ENCODE results near the gene ZNF701. TPM values are rescaled to one million over a fixed set of nuclear protein-coding genes. Genes with fewer than 3 reads are reported as not detected.

The ZNF701 gene
- total and polyA plus RNA-seq, 2 of the 8 experiments (the other 6 are each of a cell fraction or from before 2014, with no cell fraction given), result 4.9 to 18.7 TPM

DNA sequence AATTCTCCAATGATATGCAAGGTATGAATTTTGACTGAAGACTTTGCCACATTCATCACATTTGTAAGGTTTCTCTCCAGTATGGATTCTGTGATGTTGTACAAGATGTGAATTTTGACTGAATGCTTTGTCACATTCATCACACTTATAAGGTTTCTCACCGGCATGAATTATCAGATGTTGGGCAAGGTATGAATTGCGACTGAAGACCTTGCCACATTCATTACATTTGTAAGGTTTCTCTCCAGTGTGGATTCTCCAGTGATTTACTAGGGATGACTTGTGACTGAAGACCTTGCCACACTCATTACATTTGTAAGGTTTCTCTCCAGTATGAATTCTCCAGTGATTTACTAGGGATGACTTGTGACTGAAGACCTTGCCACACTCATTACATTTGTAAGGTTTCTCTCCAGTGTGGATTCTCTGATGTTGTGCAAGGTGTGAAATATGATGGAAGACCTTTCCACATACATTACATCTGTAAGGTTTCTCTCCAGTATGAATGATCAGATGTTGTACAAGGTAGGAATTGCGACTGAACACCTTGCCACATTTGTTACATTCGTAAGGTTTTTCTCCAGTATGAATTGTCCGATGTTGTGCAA, 43.3 kb downstream of the ZNF701 start:
- Histone ChIP-seq H4K5ac (ENCODE audit: insufficient read length, low read depth, low read length) (no peak overlapping the region), H3K56ac (replicated peaks; ENCODE audit: insufficient read length, low read depth, low read length) (no peak overlapping the region), H2BK20ac (ENCODE audit: low read length) (no peak overlapping the region), H3K4me2 (ENCODE audit: insufficient read depth in 1 of 2, low read depth in 2 of 2, low read length in 2 of 2) (no peak overlapping the region), H3K23ac (ENCODE audit: insufficient read length) (no peak overlapping the region), H3K9me3 (ENCODE audit: insufficient read depth in 2 of 2, low read depth in 1 of 2, low read length in 1 of 2) (peaks cover 15 to 36% of the 10 kb centered on the region in 2 experiments; a peak in 3 of 4 replicates), H4K8ac (ENCODE audit: extremely low read depth, insufficient read depth, low read length) (no peak overlapping the region), H2AK5ac (ENCODE audit: low read depth, low read length) (no peak overlapping the region), H3K4ac (replicated peaks; ENCODE audit: insufficient read length, low read depth, low read length) (no peak overlapping the region), H3K79me1 (ENCODE audit: low read depth, low read length) (no peaks in the 10 kb centered on the region), H2BK5ac (ENCODE audit: low read depth, low read length) (no peak overlapping the region), H3K79me2 (ENCODE audit: control insufficient read depth in 1 of 2, insufficient read depth in 2 of 2, low read length in 2 of 2) (0 out of 4 replicates have a peak, but pooled peaks cover 0 to 2% of the 10 kb centered on the region in 2 experiments), H3K4me1 (replicated peaks in 1 of 4; ENCODE audit: control insufficient read depth in 3 of 4, insufficient read depth in 4 of 4, low read length in 3 of 4) (no peaks in the 10 kb centered on the region), H3K4me3 (ENCODE audit: extremely low read depth in 1 of 4, insufficient read depth in 2 of 4, low read depth in 3 of 4, low read length in 4 of 4) (no peak overlapping the region), H2BK15ac (ENCODE audit: low read length) (no peak overlapping the region), H4K20me1 (replicated peaks in 1 of 2; ENCODE audit: control insufficient read depth in 1 of 2, insufficient read depth in 2 of 2, low read length in 2 of 2) (no peaks in the 10 kb centered on the region), H3K27ac (ENCODE audit: low read depth, low read length) (no peak overlapping the region), H2AFZ (ENCODE audit: low read length) (no peak overlapping the region), H2BK120ac (replicated peaks; ENCODE audit: low read depth, low read length) (no peak overlapping the region), H4K91ac (replicated peaks; ENCODE audit: insufficient read length, low read length) (no peak overlapping the region), H2BK12ac (ENCODE audit: low read depth, low read length) (no peak overlapping the region), H3K9ac (replicated peaks in 1 of 4; ENCODE audit: extremely low read depth in 1 of 4, low read depth in 3 of 4, low read length in 3 of 4) (no peak overlapping the region), H3K27me3 (replicated peaks in 1 of 4; ENCODE audit: control insufficient read depth in 3 of 4, extremely low read depth in 1 of 4, insufficient read depth in 3 of 4, low read length in 3 of 4) (no peaks in the 10 kb centered on the region), H3K14ac (ENCODE audit: insufficient read length) (no peak overlapping the region), H3K18ac (ENCODE audit: extremely low read depth, low read length) (no peak overlapping the region), H3K23me2 (ENCODE audit: low read depth, low read length) (no peaks in the 10 kb centered on the region), H3K36me3 (ENCODE audit: control insufficient read depth in 2 of 4, insufficient read depth in 4 of 4, low read length in 3 of 4) (peaks cover 0 to 45% (median 17%) of the 10 kb centered on the region in 4 experiments; a peak in 6 of 8 replicates)
- TF ChIP-seq CBX5 (IDR thresholded peaks at IDR 0.05; ENCODE audit: low read depth, low read length) (no peak), ZNF274 (IDR thresholded peaks at IDR 0.05; ENCODE audit: borderline replicate concordance, extremely low read depth, low read length) (peak; percentile 51), BRCA1 (IDR thresholded peaks at IDR 0.05; ENCODE audit: low read depth, low read length) (no peak)
- WGBS, 2 experiments (ENCODE audit: extremely low coverage in 1 of 2, insufficient coverage in 1 of 2, insufficient read length in 1 of 2, insufficient replicate concordance in 2 of 2, low coverage in 1 of 2, low lambda C conversion rate in 2 of 2, missing lambda C conversion rate in 1 of 2), result 94% methylated on average over 5 of the region's 5 CpGs; no CpG with 5 or more reads in 1 of the 2 experiments
- DNase-seq (ENCODE audit: low read depth in 1 of 2, low spot score in 2 of 2) (no peak), FAIRE-seq (no peak)
- POLR2A ChIA-PET (ENCODE audit: partially characterized antibody), result no interaction called here
- CTCF ChIA-PET (ENCODE audit: partially characterized antibody), result interaction anchor here (0.6 to 1.5 kb wide), 3 partner anchors 9 to 44 kb away, joined by 3 to 6 read pairs (median 3); no protein-coding TSS in a partner anchor
